IMR-90 (cell line): ENCODE data around the gene PDCD6IP. TPM values are rescaled to one million over a fixed set of nuclear protein-coding genes. Genes with fewer than 3 reads are reported as not detected.

Experiments used
- ATAC-seq: fragments of 200-7000 bp; cut with Tn5 transposase; 2 replicates; pipeline ENCODE4 v1.9.1; 2020; ENCODE audit warnings: low read depth, mild to moderate bottlenecking, moderate library complexity
- BruUV-seq: library from RNA; stranded (reverse); fragments of 400-500 nt; replicated peaks from 2 replicates; lab custom pipeline; 2021; lab: Mats Ljungman, UMichigan
- CTCF ChIA-PET: fragments of 300-600 bp; formaldehyde crosslinking; extraction: SDS; loops from one replicate; lab custom pipeline; 2021; ENCODE audit warnings: antibody characterized with exemption; lab: Yijun Ruan, JAX
- POLR2A ChIA-PET: fragments of 300-600 bp; sonication (Branson Sonifier 250); formaldehyde crosslinking; loops from one replicate; lab custom pipeline; 2022; ENCODE audit warnings: antibody characterized with exemption; ENCODE audit not compliant: unreplicated experiment; lab: Charles Lee
- DNase-seq: peaks from one replicate; pipeline ENCODE4 v3.0.0; 2013
- H2AFZ ChIP-seq: replicated peaks from 2 replicates; pipeline ENCODE3; 2013; ENCODE audit warnings: low read length, mild to moderate bottlenecking; ENCODE audit not compliant: poor library complexity
- H2AK5ac ChIP-seq: 2 replicates; pipeline ENCODE4 v1.6.1; 2013; ENCODE audit warnings: low read depth, low read length, inconsistent platforms
- H2AK9ac ChIP-seq: replicated peaks from 2 replicates; pipeline ENCODE3; 2013; ENCODE audit warnings: mild to moderate bottlenecking, low read depth, low read length, moderate library complexity; ENCODE audit not compliant: poor library complexity
- H2BK120ac ChIP-seq: 2 replicates; pipeline ENCODE4 v1.6.1; 2013; ENCODE audit warnings: low read depth, low read length, inconsistent platforms
- H2BK15ac ChIP-seq: 3 replicates; pipeline ENCODE4 v1.6.1; 2013; ENCODE audit warnings: low read depth, low read length, inconsistent platforms
- H2BK20ac ChIP-seq: 2 replicates; pipeline ENCODE4 v1.6.1; 2013; ENCODE audit warnings: low read depth, mild to moderate bottlenecking, inconsistent platforms, low read length, moderate library complexity
- H2BK5ac ChIP-seq: 2 replicates; pipeline ENCODE4 v1.6.1; 2013; ENCODE audit warnings: mild to moderate bottlenecking, low read depth, low read length, inconsistent platforms; ENCODE audit not compliant: poor library complexity, severe bottlenecking
- H3K14ac ChIP-seq: replicated peaks from 2 replicates; pipeline ENCODE4 v1.6.1; 2013; ENCODE audit warnings: low read depth, low read length, inconsistent platforms
- H3K18ac ChIP-seq: 2 replicates; pipeline ENCODE4 v1.6.1; 2013; ENCODE audit warnings: low read depth, low read length, control low read depth
- H3K23ac ChIP-seq: 2 replicates; pipeline ENCODE4 v1.6.1; 2013; ENCODE audit warnings: low read depth, low read length, inconsistent platforms
- H3K27ac ChIP-seq: 2 replicates; pipeline ENCODE4 v1.5.1; 2013; ENCODE audit warnings: mild to moderate bottlenecking, control low read depth, low read length; ENCODE audit not compliant: insufficient read depth
- H3K27me3 ChIP-seq: 2 replicates; pipeline ENCODE4 v1.6.1; 2013; ENCODE audit warnings: low read length; ENCODE audit not compliant: control insufficient read depth, insufficient read depth
- H3K36me3 ChIP-seq: 2 replicates; pipeline ENCODE4 v1.6.1; 2013; ENCODE audit warnings: low read length, mixed read lengths; ENCODE audit not compliant: control insufficient read depth, insufficient read depth
- H3K4ac ChIP-seq: 2 replicates; pipeline ENCODE4 v1.6.1; 2013; ENCODE audit warnings: low read depth, low read length, inconsistent platforms
- H3K4me1 ChIP-seq: 2 replicates; pipeline ENCODE4 v1.6.1; 2013; ENCODE audit warnings: low read length, mixed read lengths; ENCODE audit not compliant: control insufficient read depth, insufficient read depth
- H3K4me2 ChIP-seq: 2 replicates; pipeline ENCODE4 v1.6.1; 2013; ENCODE audit warnings: low read depth, mild to moderate bottlenecking, control low read depth, low read length, moderate library complexity
- H3K4me3 ChIP-seq: 2 replicates; pipeline ENCODE4 v1.5.1; 2013; ENCODE audit warnings: low read depth, mild to moderate bottlenecking, control low read depth, low read length, moderate library complexity; ENCODE audit not compliant: insufficient read depth
- H3K56ac ChIP-seq: 2 replicates; pipeline ENCODE4 v1.6.1; 2013; ENCODE audit warnings: low read length, inconsistent platforms; ENCODE audit not compliant: insufficient read depth; ENCODE audit errors: extremely low read depth
- H3K79me1 ChIP-seq, 2 experiments: 2 replicates each; pipeline ENCODE4 v1.6.1; 2013; ENCODE audit warnings: low read length in 2 of 2, inconsistent platforms in 1 of 2, low read depth in 1 of 2
- H3K9ac ChIP-seq: 2 replicates; pipeline ENCODE4 v1.6.1; 2013; ENCODE audit warnings: low read depth, low read length, control low read depth
- H3K9me1 ChIP-seq: 2 replicates; pipeline ENCODE4 v1.6.1; 2013; ENCODE audit warnings: low read length, inconsistent platforms; ENCODE audit not compliant: insufficient read depth
- H3K9me3 ChIP-seq: 2 replicates; pipeline ENCODE4 v1.6.1; 2013; ENCODE audit warnings: low read length; ENCODE audit not compliant: control insufficient read depth, insufficient read depth
- H4K20me1 ChIP-seq: 2 replicates; pipeline ENCODE4 v1.6.1; 2013; ENCODE audit warnings: low read length, inconsistent platforms; ENCODE audit not compliant: insufficient read depth
- H4K5ac ChIP-seq: 2 replicates; pipeline ENCODE4 v1.6.1; 2013; ENCODE audit warnings: mild to moderate bottlenecking, low read depth, low read length, control low read depth
- H4K8ac ChIP-seq, 2 experiments: 2 replicates each; pipeline ENCODE4 v1.6.1; 2013; ENCODE audit warnings: low read depth in 2 of 2, low read length in 2 of 2, control low read depth in 1 of 2, inconsistent platforms in 1 of 2
- H4K91ac ChIP-seq: 2 replicates; pipeline ENCODE4 v1.6.1; 2013; ENCODE audit warnings: low read depth, low read length, inconsistent platforms; ENCODE audit not compliant: insufficient read depth
- BHLHE40 ChIP-seq: fragments of 150-350 bp; IDR thresholded peaks from 2 replicates; pipeline ENCODE4 v1.6.1; 2016; ENCODE audit warnings: mild to moderate bottlenecking, low read depth, low read length
- CEBPB ChIP-seq: IDR thresholded peaks from 2 replicates; pipeline ENCODE4 v1.6.1; 2012; ENCODE audit warnings: low read depth, low read length, improper control_type of control experiment
- POLR2A ChIP-seq: IDR thresholded peaks from 2 replicates; pipeline ENCODE4 v1.6.1; 2012; ENCODE audit warnings: mild to moderate bottlenecking, low read depth, low read length
- RAD21 ChIP-seq: IDR thresholded peaks from 2 replicates; pipeline ENCODE4 v1.6.1; 2012; ENCODE audit warnings: low read length, improper control_type of control experiment
- SMC3 ChIP-seq: fragments of 150-350 bp; IDR thresholded peaks from 2 replicates; pipeline ENCODE4 v1.6.1; 2016; ENCODE audit warnings: low read depth, mild to moderate bottlenecking, antibody characterized with exemption, low read length, moderate library complexity
- WGBS, 2 experiments: methylation state at CpG; one replicate each; pipeline versions ENCODE4 v1.1.5 to v1.1.7; 2013; ENCODE audit warnings: missing lambda C conversion rate in 2 of 2; ENCODE audit not compliant: insufficient read length in 1 of 2; ENCODE audit errors: extremely low coverage in 2 of 2; 5-methylcytosine and 5-hydroxymethylcytosine counted together
- dilution Hi-C: fragments of 300-500 bp; cut with HindIII; formaldehyde crosslinking; loops from one replicate; pipeline ENCODE4 v1.14.3; 2018; ENCODE audit warnings: low sequenced_read_pairs; ENCODE audit not compliant: unreplicated experiment
- in situ Hi-C: fragments of 300-500 bp; cut with MboI; formaldehyde crosslinking; loops from 3 replicates; pipeline ENCODE4 v1.14.3; 2019; ENCODE audit warnings: low sequenced_read_pairs, inconsistent platforms, mixed read lengths
- intact Hi-C: fragments of 100-400 bp; cut with micrococcal nuclease; formaldehyde crosslinking; loops from 2 replicates; pipeline ENCODE4 v1.10.0; 2022
- polyA plus RNA-seq, 3 experiments: library from polyadenylated mRNA; depleted of rRNA; stranded (reverse); fragments of >200 nt; gene quantifications; 2 replicates each; pipeline ENCODE4 v1.2.3, GENCODE V29; 2012; ENCODE audit warnings: low replicate concordance in 1 of 3
- total RNA-seq: library from RNA; depleted of rRNA; stranded (reverse); fragments of >200 nt; gene quantifications from 2 replicates; pipeline ENCODE4 v1.2.3, GENCODE V29; 2012
- TF ChIP-seq, protein P1 (sequence below): fragments of 150-350 bp; IDR thresholded peaks from 2 replicates; pipeline ENCODE4 v1.6.1; 2017; ENCODE audit warnings: mild to moderate bottlenecking, antibody characterized with exemption, low read length, low read depth
- TF ChIP-seq, protein P2 (sequence below): conservative IDR thresholded peaks from 2 replicates; pipeline ENCODE4 v1.5.1; 2012; ENCODE audit warnings: mild to moderate bottlenecking, low read depth, low read length, improper control_type of control experiment

PDCD6IP gene
- total and polyA plus RNA-seq, 2 of the 4 experiments (the other 2 are of a cell fraction): 68.1 to 78.3 TPM

DNA sequence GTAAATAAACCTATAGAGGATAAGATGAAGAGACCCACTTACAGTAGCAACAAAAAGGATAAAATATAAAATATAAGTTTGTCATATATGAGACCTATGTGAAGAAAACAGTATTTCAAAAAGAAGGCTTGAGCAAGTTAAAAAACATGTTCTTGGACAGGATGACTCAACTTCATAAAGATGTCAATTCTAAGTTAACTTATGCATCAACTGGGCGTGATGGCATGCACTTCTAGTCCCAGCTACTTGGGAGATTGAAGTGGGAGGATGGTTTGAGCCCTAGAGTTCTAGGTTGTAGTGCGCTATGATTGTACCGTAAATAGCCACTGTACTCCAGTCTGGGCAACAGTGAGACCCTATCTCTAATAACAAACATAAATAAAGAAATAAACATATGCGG, 59.7 kb downstream of the PDCD6IP start:
- H3K36me3 ChIP-seq: peaks cover 8% of the 10 kb centered on the region
- CTCF ChIA-PET: no interaction called here
- DNase-seq (no peak), ATAC-seq (no peak)
- in situ Hi-C loops: no loop called here
- H2BK15ac ChIP-seq: no peak overlapping the region
- intact Hi-C loops: no loop called here
- WGBS, 2 experiments: no CpG with 5 or more reads among the region's 4 CpGs
- no peak overlapping the region for H2BK5ac ChIP-seq
- H3K4me3 ChIP-seq: no peak overlapping the region
- POLR2A ChIA-PET: no interaction called here
- no peaks in the 10 kb centered on the region for H3K9me1 ChIP-seq
- H3K9me3 ChIP-seq: no peaks in the 10 kb centered on the region
- H3K56ac ChIP-seq: no peak overlapping the region
- H4K20me1 ChIP-seq: no peaks in the 10 kb centered on the region
- no TSS peak for BruUV-seq
- H2BK120ac ChIP-seq: no peak overlapping the region
- no peak overlapping the region for H3K23ac ChIP-seq
- no peaks in the 10 kb centered on the region for H3K4me1 ChIP-seq
- no peak overlapping the region for H3K18ac ChIP-seq
- dilution Hi-C loops: no loop called here
- no peak overlapping the region for H3K4ac ChIP-seq
- no peak overlapping the region for H3K14ac ChIP-seq
- TF ChIP-seq, protein P1, sequence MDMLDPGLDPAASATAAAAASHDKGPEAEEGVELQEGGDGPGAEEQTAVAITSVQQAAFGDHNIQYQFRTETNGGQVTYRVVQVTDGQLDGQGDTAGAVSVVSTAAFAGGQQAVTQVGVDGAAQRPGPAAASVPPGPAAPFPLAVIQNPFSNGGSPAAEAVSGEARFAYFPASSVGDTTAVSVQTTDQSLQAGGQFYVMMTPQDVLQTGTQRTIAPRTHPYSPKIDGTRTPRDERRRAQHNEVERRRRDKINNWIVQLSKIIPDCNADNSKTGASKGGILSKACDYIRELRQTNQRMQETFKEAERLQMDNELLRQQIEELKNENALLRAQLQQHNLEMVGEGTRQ: no peak
- TF ChIP-seq CEBPB: no peak
- TF ChIP-seq, protein P2, sequence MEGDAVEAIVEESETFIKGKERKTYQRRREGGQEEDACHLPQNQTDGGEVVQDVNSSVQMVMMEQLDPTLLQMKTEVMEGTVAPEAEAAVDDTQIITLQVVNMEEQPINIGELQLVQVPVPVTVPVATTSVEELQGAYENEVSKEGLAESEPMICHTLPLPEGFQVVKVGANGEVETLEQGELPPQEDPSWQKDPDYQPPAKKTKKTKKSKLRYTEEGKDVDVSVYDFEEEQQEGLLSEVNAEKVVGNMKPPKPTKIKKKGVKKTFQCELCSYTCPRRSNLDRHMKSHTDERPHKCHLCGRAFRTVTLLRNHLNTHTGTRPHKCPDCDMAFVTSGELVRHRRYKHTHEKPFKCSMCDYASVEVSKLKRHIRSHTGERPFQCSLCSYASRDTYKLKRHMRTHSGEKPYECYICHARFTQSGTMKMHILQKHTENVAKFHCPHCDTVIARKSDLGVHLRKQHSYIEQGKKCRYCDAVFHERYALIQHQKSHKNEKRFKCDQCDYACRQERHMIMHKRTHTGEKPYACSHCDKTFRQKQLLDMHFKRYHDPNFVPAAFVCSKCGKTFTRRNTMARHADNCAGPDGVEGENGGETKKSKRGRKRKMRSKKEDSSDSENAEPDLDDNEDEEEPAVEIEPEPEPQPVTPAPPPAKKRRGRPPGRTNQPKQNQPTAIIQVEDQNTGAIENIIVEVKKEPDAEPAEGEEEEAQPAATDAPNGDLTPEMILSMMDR: no peak
- no peak for TF ChIP-seq RAD21
- no peak for TF ChIP-seq POLR2A
- TF ChIP-seq BHLHE40: no peak
- no peak for TF ChIP-seq SMC3
- no peak overlapping the region for H2AK5ac ChIP-seq
- H3K9ac ChIP-seq: no peak overlapping the region
- H3K4me2 ChIP-seq: no peak overlapping the region
- no peaks in the 10 kb centered on the region for H3K27me3 ChIP-seq
- no peak overlapping the region for H2AK9ac ChIP-seq
- H3K79me1 ChIP-seq: peaks cover 3 to 8% of the 10 kb centered on the region in 2 experiments; a peak in 3 of 4 replicates
- H2AFZ ChIP-seq: no peak overlapping the region
- H4K5ac ChIP-seq: no peak overlapping the region
- no peak overlapping the region for H2BK20ac ChIP-seq
- no peak overlapping the region for H3K27ac ChIP-seq
- H4K8ac ChIP-seq: no peak overlapping the region
- no peak overlapping the region for H4K91ac ChIP-seq
